ENCODE measurements around the gene TOP1.

TOP1 gene

DNA sequence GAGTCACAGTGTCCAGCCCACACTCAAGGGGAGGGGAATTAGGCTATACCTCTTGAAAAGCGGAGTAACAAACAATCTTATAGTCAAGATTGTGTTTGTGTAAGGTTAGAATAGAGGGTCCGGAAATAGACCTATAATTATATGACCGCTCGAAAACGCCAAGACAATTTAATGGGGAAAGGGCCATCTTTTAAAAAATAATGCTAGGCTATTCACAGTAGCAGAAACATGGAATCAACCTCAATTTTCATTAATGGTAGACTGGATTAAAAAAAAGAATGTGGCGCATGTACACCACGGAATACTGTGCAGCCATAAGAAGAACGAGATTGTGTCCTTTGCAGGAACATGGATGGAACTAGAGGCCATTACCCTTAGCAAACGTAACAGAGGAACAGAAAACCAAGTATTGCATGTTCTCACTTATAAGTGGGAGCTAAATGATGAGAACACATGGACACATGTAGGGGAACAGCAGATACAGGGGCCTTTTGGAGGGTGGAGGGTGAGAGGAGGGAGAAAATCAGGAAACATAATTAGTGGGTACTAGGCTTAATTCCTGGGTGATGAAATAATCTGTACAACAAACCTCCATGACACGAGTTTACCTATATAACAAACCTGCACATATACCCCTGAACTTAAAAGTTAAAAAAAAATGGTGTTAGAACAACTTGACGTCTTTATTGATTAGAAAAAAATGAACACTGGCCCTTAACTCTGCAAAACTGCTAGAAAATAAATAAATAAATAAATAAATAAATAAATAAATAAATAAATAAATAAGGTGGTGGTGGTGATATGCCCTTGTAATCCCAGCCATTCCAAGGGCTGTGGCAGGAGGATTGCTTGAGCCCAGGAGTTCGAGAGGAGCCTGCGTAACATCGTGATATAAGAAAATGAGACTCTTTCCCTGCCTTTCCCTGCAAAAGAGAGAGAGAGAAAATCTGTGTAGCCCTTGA, 30.3 kb downstream of the TOP1 start:
- DNase-seq (ENCODE audit: low read depth in 2 of 2) = no peak

DNA sequence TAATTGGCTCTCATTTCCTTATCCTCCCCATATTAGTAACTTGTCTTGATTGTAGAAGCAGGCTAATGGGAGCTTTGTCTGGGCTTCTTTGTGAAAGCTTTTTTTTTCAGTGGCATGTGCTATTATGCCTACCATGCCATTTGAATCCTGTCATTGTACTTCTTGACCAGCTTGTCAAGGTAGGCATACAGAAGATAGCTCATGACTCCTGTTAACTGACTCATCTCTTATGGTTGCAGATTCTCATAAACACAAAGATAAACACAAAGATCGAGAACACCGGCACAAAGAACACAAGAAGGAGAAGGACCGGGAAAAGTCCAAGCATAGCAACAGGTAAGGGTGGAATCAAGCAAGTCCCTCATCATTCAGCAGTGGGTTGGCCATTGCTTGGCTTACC, 32.5 kb downstream of the TOP1 start:
- no peak for DNase-seq (ENCODE audit: low read depth in 2 of 2)

DNA sequence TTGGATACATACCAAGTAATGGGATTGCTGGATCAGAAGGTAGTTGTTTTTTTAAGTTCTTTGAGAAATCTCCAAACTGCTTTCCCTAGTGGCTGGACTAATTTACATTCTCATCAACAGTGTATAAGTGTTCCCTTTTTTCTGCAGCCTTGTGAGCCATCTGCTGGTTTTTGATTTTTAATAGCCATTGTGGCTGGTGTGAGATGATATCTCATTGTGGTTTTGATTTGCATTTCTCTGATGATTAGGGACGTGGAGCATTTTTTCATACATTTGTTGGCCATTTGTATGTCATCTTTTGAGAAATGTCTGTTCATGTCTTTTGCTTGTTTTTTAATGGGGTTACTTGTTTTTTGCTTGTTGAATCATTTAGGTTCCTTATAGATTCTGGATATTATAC, 34.8 kb downstream of the TOP1 start:
- no peak for DNase-seq (ENCODE audit: low read depth in 2 of 2)

DNA sequence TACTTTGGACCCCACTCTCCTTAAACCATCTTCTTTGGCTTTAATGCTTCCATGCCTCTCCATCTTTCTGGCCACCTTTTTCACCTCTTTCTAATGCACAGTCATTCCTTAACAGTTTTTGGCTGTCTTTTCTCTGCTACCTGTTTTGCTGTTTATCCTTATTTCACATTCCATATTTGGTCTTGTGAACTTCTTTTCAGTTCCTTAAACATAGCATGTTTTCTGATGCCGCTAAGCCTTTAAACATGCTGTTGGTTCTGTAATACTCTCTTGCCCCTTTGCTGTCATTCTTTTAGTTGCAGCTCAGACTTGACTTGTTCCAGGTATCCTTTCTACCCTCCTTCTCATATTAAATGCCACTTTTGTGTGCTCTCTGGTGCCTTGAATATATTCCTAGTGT, 35.8 kb downstream of the TOP1 start:
- no peak for DNase-seq (ENCODE audit: low read depth in 2 of 2)

DNA sequence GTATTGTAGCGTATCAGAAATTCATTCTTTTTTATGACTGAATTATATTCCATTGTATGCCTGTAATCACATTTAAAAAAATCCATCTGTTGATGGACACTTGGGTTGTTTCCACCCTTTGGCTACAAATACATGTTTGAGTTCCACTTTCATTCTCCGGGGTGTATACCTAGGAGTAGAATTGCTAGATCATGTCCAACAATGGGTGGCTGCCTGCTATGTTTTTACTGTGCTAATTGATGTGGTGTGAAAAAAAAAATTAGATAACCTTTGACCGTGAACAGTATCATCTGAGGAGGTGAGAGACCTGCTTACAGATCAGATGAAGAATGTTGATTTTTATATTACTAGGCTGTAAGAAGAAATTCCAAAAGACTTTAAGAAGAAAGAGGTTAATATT, 37.1 kb downstream of the TOP1 start:
- DNase-seq (ENCODE audit: low read depth in 2 of 2) = no peak

DNA sequence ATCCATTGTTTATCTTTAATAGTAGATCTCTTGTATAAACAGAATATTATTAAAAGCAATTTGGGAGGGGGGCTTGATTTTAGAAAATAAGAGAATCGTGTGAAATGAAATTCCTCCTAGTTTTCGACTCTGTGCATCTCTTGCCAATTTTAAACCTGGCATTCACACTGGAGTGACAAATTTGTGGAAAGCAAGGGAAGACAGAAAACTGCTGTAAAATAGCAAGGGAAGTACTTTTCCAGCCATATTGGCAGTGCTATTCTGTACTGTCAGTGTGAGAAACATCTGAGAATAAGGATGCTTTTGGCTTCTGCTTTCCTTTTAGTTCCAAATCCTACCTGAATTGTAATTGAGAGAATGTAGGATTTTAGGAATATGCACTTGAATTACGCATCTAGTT, 40.2 kb downstream of the TOP1 start:
- no peak for DNase-seq (ENCODE audit: low read depth in 2 of 2)

DNA sequence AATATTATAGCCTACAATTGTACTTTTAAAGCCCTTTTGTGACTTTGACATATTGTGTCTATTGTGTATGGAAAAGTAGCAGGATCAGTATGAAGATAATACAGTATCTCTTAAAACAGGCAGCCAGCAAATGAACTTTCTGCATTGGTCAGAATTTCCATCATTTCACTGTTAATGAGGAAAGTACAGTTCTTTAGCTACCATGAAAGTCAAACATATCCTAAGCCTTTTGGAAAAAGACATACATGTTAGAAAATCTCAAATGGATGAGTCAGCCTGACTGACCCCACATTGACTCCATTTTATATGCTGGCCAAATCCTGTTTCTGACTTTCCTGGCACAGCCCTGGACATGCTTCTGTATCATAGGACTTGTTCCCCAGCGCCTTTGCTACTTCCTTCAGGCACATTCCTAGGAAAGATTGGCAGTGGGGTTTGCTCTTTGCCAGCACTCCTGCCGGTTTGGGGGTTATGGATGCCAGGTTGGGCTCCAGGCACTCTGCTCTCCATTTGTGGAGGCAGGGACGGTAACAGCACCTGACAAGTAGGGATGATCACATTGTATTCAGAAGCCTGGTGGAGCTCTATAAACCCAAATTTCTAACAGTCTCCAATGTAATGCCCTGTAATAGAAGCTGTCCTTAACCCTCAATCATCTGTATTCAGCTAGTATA, 43.7 kb downstream of the TOP1 start:
- no peak for DNase-seq (ENCODE audit: low read depth in 2 of 2)

DNA sequence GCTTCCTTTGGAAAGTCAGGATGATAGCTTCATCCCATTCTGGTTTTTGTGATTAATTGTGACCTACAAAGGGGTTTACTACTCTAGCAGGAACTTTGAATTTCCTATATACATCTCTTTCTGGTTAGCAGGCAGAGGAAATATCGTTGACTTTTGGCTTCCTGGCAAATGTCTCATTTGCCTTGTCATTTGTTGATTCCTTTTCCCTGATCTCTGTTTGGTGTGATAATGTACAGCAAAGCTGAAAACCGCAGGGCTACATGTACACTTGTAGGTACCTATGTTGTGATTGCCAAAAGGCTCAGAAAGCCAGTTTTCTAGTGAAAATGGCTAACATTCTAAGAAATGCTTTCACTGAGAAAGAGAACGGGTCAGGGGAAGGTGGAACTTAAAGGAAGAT, 44.3 kb downstream of the TOP1 start:
- DNase-seq (ENCODE audit: low read depth in 2 of 2) = no peak

DNA sequence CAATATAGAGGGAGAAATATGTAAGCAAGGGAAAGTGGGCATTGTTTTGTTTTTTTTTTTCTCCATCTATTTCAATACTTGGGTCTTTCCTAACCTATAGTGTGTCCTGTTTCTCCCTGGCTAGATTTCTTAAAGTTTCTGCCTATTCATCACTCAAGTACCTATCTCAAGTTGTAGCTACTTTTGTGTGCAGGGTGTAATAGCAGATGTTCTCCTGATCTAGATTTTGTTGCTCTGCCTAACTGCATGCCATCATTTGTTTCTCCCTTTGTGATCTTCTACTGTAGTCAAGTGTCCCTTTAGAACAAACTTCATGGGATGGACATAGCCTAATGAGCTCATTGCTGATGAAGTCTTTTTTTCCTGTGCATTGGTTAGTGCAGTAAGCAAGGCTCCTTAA, 45.8 kb downstream of the TOP1 start:
- no peak for DNase-seq (ENCODE audit: low read depth in 2 of 2)

DNA sequence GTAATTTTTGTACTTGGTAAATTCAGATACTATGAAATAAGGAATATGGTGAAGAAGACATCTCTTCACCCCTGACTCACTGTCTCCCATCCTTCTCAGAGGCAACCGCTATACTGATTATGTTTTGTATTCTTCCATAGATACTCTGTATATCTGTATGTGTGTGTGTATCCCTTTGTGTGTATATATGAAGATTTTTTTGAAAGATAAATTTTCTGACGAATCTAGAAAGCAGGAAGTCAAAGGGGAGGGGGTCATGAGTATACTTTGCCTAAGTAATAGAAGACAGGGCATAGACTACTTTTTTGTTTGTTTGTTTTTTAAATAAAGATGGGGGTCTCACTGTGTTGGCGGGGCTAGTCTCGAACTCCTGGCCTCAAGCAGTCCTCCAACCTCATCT, 48.2 kb downstream of the TOP1 start:
- no peak for DNase-seq (ENCODE audit: low read depth in 2 of 2)

DNA sequence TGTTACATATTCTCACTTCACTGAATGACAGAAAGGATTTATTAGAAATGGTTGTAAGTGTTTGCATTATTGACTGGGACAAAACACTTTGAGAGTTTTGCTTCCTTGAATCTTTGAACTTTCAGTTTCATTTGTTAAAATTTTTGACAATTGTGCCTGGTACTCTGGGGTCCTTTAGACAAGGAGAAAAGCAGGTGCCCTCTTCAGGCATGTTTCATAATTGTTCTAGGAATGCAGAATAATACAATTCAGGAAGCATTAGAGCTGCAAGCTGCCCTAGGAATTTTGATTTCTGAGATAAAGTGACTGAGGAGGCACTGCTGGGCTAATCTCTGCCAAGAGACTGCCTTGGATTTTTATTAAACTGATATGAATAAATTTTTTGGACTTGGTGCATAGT, 49.7 kb downstream of the TOP1 start:
- DNase-seq (ENCODE audit: low read depth in 2 of 2) = no peak

DNA sequence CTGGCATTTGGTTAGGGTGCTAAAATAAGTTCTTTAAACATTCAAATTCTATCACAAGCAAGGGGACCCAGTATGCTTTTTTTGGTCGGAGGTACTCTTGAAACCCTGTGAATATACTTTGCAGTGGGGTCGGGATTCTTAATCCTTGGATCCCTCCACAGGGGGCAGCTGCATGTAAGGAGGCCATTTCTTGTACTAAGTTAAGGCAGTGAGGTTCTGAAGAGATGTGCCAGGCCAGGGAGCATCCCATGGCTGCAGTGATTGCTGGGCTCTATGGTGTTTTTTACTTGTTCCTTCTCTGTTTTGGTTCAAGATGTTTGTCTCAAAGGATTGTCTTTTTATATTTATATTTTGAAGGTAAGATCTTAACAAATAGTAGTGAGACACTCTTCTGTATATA, 50.4 kb downstream of the TOP1 start:
- no peak for DNase-seq (ENCODE audit: low read depth in 2 of 2)

DNA sequence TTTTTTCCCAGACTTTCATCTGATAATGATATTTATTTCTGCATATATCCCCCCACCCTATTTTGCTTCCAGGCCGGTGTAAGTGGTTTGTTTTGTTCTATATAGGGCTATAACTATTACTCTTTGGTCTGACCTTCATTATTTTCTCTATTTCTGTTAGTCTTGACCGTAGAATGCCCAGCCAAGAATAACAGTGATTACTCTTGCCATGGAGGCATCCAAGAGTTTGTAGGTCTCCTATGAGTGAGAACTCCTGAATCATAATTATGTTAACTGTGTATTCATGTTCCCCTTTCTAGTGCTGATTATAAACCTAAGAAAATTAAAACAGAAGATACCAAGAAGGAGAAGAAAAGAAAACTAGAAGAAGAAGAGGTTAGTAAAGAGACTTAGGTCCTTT, 52.2 kb downstream of the TOP1 start:
- DNase-seq (ENCODE audit: low read depth in 2 of 2) = no peak

DNA sequence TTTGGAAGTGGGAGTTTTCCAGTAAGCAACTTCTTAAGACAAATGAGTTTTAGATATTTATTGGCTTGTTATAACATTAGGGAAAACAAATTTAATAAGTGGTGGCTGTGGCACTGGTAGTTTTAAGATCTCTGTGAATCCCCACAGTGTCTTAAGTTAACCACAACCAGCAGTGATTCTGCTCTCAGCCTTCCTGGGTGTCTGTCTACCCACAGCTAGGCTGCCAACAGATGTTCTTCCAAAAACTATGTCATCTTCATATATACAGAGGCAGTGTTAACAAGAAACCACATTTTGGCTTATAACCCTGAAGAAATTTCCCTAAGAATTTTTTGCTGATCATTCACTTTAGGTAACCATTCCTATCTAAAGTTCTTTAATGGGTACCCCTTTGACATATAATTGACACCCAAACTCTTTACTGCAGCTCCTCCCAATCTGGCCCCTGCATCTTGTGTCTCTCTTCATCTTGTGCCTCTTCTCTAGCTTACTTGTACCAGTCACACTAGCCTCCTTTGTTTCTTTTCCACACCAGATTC, 52.7 kb downstream of the TOP1 start:
- no peak for DNase-seq (ENCODE audit: low read depth in 2 of 2)

DNA sequence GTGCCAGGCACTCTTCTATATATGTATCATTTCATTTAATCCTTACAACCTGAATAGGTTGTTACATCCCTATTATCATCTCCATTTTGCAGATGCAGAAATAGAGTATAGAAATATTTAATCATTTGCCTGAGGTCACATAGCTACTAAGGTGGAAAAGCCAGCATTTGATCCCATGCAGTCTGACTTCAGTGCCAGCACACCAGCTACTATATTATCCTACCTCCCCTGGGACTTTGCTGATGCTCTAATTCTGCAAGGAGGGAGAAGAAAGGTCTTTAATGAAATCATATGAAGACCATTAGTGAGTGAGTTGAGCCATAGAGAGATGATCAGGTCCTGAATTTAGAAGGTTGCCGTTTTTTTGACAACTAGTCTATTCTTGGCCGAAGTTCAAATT, 53.7 kb downstream of the TOP1 start:
- DNase-seq (ENCODE audit: low read depth in 2 of 2) = no peak

DNA sequence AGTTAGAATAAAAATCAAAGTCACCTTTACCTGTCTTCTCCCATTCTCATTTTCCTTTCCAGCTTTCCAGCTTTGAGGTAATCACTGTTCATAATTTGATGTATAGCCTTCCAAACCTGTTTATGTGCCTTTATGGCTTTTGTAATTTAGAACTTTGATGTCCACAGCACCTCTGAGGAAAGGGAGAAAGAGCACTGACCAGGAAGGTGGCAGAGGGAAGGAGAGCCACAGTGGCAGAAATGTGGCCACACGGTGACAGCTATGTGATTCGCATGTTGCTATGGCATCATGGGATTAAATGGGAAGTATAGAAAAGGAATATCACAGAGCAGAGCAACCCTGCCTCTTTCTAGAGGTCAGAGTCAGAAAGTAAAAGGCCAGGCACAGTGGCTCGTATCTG, 57.0 kb downstream of the TOP1 start:
- DNase-seq (ENCODE audit: low read depth in 2 of 2) = no peak

DNA sequence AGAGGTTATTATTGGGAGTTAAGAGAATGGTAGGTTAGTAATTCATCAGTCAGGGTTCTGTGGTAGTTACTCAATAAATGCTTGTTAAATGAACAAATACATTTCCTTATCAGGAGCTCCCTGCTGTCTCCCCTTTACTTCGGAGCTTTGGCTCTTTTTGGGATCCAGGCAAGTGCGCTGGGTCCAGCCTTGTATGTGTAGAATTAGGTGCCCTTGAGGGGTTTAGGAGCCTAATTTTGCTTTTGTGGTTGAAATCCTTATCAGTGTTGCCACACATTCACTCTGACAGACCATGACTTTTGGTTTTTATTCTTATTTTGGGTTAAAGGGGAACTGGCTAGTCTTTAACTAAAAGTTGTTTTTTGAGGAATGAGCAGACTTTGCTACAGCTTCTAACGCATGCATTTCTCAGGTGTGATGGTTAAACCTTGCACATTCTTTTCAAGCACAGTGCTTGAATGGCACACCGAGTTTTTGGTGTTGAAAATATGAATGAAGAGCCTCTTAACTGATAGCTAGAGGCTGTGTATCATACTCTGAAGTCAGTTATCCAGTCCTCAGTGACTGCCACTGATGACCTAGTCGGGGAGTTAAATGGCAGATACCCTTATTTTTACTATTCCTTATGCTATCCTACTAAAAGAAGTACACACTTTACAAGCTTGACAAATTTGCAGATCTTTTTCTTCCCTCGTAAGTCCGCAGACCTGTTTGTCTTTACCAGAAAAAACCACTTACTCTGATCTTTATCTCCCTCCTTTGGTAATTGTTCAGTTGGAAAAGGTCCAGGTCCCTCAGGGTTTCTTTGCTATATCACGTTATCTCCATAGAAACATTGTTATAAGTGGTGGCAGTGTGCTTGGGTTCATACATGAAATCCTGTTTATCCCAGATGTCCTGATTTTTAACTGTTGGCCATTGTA, 58.0 kb downstream of the TOP1 start:
- no peak for DNase-seq (ENCODE audit: low read depth in 2 of 2)

DNA sequence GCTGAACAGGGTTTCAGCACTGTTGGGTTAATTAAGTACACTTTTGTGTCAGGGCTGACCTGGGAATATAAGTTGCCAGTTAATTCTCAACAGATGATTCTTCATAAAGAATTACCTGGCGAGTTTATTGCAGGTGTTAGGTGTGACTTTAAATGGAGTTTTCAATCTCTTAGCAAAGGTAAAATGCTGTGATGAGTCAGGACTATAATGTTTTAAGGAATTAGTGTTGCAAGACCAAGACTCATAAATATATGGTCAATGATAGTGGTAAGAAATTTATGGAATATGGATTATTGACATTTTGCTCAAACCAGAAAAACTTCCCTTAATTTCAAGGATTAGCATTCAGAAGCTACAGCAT, 58.7 kb downstream of the TOP1 start:
- DNase-seq (ENCODE audit: low read depth in 2 of 2) = no peak

DNA sequence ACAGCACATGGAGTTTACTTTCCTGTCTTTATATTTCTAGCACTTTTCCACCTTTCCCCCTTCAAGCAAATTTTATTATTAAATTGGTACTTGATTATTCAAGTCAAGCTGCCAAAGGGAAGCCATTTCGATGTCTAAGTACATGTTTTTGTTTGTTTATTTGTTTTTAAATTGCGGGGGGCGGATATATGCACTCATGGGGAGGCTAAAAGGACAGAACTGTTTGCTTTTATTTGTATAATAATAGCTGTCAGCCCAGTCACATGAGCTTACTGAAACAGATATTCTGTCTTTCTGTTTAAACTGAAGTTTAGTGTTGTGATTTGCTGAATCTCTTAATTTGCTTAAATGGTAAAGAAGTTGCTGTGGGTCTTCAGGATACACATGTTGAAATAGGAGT, 59.2 kb downstream of the TOP1 start:
- no peak for DNase-seq (ENCODE audit: low read depth in 2 of 2)

DNA sequence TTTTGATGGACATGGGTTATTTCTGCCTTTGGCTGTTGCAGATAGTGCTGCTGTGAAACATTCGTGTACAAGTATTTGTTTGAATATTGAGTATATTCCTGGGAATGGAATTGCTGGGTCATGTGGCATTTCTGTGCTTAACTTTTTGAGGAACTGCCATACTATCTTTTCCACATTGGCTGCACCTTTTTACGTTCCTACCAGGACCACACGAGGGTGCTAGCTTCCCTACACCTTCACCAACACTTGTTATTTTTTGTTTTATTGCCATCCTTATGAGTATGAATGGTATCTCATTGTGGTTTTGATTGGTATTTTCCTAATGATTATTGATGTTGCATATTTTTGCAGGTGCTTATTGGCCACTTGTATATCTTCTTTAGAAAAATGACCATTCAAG, 60.9 kb downstream of the TOP1 start:
- no peak for DNase-seq (ENCODE audit: low read depth in 2 of 2)

DNA sequence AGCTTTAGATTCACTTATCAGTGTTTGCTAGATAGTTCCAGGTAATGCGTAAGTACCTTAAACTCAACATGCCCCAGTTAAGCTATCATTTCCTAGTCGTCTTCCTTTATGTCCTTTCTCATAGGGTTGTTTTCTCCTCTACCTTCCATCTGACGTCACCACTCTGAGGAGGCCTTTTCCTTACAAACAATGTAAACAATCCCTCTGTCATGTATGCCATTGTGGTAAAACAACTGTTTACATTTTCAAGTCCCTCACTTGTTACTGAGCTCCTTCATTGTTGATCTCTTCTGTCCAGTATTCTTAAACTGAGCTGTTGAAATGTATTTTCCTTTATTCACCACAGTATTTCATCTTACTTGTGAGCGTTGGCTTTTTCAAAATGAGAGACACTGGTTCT, 63.3 kb downstream of the TOP1 start:
- no peak for DNase-seq (ENCODE audit: low read depth in 2 of 2)

All from stimulated activated CD8-positive, alpha-beta memory T cell treated with anti-CD3 and anti-CD28 coated beads, Interleukin-15, amount 100 ng/mL, for 48 hours (primary cell).